Measurements from ENCODE around the gene VEZT.

GRCh38 chr12:95205016-95205624 lies 12.5 kb upstream of the VEZT start:
- TF ChIP-seq, protein P1, sequence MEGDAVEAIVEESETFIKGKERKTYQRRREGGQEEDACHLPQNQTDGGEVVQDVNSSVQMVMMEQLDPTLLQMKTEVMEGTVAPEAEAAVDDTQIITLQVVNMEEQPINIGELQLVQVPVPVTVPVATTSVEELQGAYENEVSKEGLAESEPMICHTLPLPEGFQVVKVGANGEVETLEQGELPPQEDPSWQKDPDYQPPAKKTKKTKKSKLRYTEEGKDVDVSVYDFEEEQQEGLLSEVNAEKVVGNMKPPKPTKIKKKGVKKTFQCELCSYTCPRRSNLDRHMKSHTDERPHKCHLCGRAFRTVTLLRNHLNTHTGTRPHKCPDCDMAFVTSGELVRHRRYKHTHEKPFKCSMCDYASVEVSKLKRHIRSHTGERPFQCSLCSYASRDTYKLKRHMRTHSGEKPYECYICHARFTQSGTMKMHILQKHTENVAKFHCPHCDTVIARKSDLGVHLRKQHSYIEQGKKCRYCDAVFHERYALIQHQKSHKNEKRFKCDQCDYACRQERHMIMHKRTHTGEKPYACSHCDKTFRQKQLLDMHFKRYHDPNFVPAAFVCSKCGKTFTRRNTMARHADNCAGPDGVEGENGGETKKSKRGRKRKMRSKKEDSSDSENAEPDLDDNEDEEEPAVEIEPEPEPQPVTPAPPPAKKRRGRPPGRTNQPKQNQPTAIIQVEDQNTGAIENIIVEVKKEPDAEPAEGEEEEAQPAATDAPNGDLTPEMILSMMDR (IDR thresholded peaks at IDR 0.05), result no peak
- TF ChIP-seq POLR2A (IDR thresholded peaks at IDR 0.05), result no peak
- TF ChIP-seq POLR2AphosphoS5 (IDR thresholded peaks at IDR 0.05), result no peak

Measured in suprapubic skin (tissue), 4 donors.